Measurements from ENCODE around the gene SNX6.

- no peak for TF ChIP-seq CTCF (conservative IDR thresholded peaks at IDR 0.05; ENCODE audit: low read depth in 2 of 2)
- no peak for TF ChIP-seq POLR2AphosphoS5 (IDR thresholded peaks at IDR 0.05; ENCODE audit: low read depth)
- TF ChIP-seq REST (IDR thresholded peaks at IDR 0.05; ENCODE audit: unreplicated experiment): no peak
- TF ChIP-seq CREB1 (CRISPR knock-in tag; IDR thresholded peaks at IDR 0.05; ENCODE audit: low read depth): no peak
- TF ChIP-seq EZH2 (IDR thresholded peaks at IDR 0.05; ENCODE audit: low read depth, unreplicated experiment): no peak
- TF ChIP-seq EZH2phosphoT487 (IDR thresholded peaks at IDR 0.05; ENCODE audit: unreplicated experiment): no peak
- TF ChIP-seq ZNF462 (CRISPR knock-in tag; IDR thresholded peaks at IDR 0.05): no peak
These were observed 1.2 kb downstream of the SNX6 start for GRCh38 chr14:34628681-34629135.
